ENCODE data around the gene POLDIP2.

Gene POLDIP2

DNA sequence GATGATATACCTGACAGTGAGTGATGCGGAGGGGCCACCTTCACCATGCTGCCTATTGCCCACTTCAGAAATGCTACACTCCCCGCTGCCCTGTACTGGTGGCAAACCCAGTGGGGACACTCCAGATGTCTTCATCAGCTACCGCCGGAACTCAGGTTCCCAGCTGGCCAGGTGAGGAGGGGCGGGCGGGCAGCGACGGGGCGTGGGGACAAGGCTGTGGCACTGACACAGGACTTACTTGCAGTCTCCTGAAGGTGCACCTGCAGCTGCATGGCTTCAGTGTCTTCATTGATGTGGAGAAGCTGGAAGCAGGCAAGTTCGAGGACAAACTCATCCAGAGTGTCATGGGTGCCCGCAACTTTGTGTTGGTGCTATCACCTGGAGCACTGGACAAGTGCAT, 30.8 kb upstream of the POLDIP2 start:
- DNase-seq: no peak

DNA sequence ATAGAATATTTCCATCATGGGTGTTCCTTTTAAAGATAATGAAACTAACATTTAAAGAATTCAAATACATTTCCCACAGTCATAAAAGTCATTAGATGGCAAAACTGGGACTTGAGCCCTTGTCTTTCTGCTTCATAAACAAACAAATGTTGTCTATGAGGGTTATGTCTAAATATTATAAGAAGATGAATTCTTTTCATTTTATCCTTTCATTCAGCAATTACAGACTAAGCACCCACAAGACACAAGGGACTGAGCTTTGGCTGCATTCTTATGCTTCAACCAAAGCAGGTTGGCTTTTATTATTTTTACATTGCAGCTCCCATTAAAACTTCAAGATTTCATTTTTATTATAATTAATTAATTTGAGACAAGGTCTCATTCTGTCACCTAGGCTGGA, 29.1 kb upstream of the POLDIP2 start:
- DNase-seq: no peak

DNA sequence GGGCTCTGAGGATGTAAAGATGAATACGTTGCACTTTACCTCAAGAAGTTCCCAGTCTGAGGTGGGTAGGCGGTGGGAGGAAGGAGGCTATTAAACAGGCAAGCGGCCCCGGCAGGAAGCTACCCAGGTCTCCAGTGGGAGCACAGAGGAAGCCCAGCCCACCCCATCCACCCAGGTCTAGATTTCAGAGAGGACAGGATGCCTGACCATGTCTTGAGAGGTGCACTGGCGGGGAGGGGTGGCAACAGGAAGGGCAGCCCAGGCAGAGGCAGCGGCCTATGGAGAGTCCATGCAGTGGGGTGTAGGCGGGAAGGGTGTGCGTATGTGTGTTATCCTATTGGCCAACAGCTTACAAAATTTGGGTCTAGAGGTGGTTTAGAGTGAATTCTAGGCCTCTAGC, 28.1 kb upstream of the POLDIP2 start:
- DNase-seq: no peak

DNA sequence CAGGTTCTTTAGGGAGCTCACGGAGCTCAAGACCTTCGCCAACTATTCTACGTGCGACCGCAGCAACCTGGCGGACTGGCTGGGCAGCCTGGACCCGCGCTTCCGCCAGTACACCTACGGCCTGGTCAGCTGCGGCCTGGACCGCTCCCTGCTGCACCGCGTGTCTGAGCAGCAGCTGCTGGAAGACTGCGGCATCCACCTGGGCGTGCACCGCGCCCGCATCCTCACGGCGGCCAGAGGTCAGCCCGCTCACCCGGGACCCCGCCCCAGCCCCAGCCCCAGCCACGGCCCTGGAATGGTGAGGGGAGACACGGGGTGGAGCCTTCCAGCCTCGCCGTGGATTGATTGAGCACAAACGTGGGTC, 27.7 kb upstream of the POLDIP2 start:
- DNase-seq: no peak

DNA sequence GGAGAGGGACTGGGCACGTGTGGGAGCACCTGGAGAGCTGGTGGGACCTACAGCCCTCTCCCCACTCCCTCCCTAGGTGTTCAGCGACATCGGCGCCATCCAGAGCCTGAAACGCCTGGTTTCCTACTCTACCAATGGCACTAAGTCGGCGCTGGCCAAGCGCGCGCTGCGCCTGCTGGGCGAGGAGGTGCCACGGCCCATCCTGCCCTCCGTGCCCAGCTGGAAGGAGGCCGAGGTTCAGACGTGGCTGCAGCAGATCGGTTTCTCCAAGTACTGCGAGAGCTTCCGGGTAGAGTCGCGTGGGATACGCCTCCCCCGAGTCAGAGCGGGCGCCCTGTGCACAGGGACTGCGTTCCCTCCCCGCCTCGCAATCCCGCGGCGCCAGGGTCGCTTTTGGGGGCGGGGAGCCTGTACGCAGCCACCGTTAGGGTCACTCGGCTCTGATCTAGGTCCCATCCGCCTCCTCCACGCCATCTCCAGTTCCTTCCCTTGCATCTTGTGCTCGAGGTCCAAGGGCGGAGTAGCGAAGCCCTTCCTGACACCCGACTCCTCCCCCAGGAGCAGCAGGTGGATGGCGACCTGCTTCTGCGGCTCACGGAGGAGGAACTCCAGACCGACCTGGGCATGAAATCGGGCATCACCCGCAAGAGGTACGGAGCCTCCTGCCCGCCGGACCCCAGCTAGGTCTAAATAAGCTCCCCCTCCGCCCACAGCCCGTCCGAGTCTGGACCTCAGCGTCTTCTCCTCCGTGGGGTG, 27.1 kb upstream of the POLDIP2 start:
- peak; percentile 42 to 56 for DNase-seq

DNA sequence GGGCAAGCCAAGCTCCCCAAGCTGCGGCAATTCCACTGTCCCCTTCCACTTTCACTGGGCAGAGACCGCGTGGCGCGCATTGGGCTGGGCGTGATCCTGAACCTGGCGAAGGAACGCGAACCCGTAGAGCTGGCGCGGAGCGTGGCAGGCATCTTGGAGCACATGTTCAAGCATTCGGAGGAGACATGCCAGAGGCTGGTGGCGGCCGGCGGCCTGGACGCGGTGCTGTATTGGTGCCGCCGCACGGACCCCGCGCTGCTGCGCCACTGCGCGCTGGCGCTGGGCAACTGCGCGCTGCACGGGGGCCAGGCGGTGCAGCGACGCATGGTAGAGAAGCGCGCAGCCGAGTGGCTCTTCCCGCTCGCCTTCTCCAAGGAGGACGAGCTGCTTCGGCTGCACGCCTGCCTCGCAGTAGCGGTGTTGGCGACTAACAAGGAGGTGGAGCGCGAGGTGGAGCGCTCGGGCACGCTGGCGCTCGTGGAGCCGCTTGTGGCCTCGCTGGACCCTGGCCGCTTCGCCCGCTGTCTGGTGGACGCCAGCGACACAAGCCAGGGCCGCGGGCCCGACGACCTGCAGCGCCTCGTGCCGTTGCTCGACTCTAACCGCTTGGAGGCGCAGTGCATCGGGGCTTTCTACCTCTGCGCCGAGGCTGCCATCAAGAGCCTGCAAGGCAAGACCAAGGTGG, 24.0 kb upstream of the POLDIP2 start:
- no peak for DNase-seq

DNA sequence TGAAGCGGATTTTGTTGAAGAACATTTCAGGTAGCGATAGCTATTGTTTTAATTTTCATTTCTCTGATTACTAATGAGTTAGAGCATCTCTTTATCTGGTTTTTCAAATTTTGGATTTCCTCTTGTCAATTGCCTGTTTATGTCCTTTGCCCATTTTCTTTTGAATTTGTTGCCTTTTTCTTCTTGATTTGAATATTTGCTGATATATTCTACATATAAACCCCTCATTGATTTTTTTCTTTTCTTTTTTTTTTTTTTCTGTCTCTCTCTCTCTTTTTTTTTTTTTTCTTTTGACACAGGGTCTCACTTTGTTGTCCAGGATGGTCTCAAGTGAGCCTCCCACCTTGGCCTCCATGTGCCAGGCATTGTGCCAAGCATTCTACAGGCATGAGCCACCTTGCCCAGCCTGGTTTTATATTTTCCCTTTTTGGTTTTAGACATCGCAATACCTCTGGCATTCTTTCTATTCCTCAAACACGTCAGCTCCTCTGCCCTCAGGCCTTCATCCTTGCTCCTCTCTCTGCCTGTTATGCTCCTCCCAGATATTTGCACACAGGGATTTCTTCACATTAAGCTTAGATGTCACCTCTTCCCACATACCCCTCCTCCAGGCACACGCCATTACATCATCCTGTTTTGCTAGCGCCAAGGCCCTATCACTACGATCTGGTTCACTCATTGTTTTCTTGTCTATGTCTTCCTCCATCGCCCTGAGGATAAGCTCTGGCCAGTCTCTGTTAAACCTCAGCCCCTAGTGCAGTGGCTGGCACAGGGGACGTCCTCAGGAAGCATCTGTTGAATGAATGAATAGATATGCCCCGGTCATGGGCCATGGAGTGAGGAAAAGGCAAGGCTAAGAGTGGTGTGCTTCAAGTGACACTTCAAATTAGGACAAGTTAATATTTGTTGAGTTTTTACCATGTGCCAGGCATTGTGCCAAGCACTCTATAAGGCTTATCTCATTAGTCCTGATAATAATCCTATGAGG, 22.8 kb upstream of the POLDIP2 start:
- DNase-seq: no peak

DNA sequence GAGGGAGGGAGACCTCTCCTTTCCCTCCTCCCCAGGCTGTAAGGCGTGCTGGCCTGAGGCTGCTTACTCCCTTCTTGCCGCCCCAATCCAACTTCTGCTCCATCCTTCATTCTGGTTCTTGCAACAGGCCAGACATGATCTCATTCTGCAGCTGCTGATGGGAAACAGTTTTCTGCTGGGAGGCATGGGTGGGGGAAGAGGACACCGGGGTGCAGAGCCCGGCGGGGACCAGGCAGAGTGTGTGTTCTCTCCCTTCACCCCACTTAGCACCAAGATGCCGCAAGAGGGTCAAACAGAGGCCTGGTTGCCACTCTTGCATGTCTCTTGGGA, 15.6 kb upstream of the POLDIP2 start:
- DNase-seq: no peak

DNA sequence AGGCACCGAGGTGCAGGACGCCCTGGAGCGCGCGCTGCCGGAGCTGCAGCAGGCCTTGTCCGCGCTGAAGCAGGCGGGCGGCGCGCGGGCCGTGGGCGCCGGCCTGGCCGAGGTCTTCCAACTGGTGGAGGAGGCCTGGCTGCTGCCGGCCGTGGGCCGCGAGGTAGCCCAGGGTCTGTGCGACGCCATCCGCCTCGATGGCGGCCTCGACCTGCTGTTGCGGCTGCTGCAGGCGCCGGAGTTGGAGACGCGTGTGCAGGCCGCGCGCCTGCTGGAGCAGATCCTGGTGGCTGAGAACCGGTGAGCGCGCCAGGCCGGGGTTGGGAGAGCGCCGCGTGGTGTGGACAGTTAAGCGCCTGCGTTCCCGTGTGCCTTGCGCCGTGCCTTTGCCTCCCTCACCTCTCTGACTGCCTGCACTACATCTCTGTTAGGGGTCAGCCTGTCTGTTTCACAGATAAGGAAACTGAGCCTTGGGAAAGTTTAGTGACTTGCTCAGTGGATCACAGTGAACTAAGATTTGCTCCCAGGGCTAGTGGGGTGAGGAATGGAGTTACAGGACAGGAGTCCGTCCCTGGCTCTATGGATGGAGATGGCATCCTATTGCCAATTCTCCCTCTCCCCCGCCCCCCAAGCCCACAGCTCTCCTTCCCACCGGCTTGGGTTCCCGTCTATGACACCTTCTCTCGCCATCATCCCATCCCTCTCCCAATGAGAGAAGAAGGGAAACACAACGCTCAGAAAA, 15.0 kb upstream of the POLDIP2 start:
- DNase-seq: no peak

DNA sequence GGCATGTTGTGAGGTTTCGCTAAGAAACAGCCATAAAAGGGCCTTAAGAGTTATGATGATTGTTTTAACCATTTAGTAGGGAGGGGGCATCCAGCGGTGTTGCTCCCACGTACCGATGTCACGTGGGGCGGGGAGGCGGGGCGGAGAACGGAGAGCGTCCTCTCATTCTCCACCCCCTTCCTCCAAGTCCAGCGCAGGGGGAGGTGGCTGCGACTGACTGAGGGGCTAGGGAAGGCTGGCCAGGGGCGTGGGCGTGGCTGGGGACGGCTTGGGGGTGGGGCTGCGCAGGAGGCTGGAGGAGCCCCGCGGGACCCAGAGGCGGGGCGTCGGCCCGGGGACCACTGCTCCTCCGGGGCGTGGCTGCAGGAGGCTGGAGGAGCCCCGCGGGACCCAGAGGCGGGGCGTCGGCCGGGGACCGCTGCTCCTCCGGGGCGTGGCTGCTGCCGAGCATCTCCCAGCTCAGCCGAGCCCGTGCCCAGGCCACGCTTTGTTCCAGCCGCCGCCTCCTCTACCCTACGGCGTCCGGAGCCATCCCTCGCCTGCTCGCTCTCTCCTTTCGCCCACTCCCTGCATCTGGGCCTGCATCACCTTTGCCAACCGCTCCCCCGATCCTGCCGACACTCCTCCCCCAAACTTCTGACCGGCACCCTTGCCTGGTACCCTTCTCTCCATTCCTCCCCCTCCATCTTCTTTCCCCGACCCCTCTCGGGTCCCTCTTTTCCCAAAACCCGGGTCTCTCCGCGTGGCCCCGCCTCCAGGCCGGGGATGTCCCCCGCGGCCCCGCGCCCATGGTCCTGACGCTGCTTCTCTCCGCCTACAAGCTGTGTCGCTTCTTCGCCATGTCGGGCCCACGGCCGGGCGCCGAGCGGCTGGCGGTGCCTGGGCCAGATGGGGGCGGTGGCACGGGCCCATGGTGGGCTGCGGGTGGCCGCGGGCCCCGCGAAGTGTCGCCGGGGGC, 14.2 kb upstream of the POLDIP2 start, which contains the start of gene SARM1:
SARM1 (plus strand) TSS at position 450 of the 958 bp plus-strand sequence; CDS start at position 789, 339 bp downstream.
- peak; percentile 89 to 91 for DNase-seq

DNA sequence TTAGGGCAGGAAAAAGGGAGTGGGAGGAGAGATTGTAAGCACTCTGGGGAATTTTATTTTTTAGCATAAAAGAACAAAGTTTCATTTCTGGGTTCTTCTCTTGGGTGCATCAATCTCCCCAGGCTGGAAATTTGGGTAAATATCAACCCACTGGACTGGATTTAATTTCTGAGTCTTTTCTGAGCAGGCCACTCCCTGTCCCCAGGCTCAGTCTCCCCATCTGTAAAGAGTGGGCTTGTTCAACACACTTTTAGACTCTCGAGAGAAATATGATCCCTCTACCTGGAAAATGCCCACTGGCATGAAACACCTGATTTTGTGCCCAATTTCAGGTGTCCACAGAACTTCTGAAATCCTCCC, 13.4 kb upstream of the POLDIP2 start:
- no peak for DNase-seq

DNA sequence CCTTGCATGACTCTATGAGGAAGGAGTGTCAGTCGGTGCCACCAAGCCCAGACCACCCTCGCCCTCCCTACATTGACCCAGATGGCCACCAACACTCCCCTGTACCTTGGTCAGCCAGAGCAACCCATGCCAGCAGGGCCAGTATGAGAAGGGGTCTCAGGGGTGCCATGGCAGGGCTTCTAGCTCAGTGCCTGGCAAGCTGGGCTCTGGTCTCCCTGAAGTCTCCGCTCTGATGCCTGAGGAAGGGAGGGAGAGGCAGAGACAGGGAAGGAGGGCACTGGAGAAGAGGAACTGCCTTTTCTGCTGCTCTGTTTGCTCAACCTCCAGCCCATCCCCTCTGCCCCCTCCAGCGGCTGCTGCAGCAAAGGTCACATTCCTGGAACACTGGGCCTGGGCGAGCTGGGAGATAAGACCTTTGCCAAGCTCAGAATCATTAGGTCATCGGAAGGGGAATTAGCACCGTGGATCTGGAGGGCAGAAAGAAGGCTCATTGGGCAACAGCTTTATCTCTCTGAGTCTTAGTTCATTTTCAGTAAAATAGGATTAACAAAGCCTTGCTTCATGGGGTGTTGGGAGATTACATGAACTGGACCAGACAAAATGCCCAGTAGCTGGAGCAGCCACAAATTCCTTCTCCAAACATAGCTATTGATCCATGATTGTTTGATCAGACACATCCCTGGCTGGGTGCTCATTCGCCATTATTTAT, 12.9 kb upstream of the POLDIP2 start, which contains the start of gene VTN:
VTN (minus strand) TSS at position 273 of the 709 bp plus-strand sequence; CDS start at position 169, 104 bp downstream.
- DNase-seq: no peak

DNA sequence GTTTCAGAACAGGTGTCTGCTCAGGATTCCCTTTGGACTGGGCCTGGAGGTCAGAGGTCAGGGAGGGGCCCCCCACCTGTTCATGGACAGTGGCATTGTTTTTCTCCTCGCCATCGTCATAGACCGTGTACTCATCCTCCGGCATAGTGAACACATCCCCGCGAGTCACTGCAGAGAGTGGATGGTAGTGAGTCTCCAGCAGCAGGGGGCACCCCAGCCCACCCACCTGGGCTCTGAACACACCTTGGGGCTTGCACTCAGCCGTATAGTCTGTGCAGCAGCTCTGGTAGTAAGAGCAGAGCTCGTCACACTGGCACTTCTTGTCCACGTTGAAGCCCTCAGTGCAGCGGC, 12.3 kb upstream of the POLDIP2 start:
- DNase-seq: no peak

DNA sequence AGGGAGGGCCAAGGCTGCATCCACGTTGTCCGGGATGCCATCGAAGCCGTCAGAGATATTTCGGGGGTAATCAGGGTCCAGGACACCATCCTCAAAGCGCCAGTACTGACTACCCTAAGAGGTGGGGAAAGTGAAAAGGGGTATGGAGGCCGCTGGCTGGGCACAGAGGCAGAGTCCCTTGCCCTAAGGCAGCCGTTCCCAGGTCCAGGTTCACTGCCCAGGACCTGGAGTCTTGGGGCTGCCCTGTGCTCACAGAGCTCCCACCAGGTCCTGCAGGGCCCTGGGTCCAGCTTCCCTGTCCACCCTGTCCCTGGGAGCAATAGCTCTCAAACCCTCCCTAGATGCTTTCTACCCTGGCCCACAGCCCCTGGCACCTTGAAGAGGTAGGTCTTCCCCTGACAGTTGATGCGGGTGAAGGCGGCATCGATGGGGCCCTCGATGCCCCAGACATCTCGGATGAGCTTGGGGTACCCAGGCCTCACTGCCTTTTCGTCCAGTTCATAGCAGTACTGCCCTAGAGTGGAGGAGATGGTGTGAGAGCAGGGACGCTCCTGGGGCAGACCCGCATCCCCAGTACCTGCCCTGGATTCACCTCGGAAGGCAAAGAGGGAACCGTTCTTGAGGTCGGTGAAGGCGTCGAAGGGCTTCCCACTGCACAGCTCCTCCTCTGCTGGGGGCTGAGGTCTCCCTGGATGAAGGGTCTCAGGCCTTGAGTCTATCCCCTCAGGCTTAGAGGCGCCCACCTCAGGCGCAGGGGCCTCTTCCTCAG, 11.8 kb upstream of the POLDIP2 start:
- no peak for DNase-seq

DNA sequence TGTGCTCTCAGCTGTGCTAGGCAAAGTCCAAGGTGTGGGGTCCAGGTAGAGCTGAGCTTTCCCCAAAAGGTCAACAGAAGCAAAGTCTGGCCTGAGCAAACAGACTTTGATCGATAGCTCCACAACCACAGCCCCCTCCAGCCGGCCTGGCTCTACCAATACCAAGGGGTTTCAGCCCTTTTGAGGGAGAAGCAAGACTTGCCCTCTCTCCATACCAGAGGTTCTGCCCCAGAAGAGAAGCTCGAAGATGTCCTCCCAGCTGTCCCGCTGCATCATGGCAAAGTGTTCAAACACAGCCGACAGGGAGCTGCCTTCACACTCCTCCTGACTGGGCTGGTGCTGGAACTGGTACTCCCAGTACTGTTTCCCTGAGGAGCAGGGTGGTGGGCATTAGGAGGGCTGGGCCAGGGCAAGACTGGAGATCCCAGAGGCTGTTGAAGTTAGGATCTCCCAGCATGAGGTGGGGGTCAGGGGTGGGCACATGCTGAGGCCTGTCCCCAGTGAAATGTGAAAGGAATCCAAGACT, 11.0 kb upstream of the POLDIP2 start:
- no peak for DNase-seq

DNA sequence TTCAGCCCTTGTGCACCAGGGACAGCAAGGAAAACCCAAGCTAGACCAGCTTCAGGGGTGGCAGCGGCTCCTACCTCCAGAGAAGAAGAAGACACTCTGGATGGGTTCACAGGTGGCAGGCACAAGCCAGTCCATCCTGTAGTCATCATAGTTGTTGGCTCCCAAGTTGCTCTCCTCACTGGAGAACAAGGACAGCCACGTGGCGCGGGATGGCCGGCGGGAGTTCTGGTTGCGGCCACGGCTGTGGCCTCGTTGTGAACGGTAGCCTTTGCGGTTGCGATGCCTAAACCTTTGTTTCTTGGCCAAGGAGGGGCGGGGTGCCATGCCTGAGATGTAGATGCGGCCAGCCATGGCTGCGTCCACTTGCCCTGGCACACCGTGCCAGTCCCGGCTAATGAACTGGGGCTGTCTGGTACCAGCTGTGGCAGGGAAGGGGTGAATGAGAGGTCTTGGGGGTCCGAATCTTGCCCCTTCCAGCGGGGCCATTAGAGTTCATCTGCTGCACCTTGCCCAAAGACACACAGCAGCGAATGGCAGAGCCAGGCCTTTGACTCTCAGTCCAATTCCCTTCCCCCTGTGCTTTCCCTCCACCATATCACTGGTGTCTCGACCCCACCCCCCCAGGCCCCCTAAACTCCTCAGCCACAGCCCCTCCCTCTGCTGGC, 10.4 kb upstream of the POLDIP2 start:
- no peak for DNase-seq

DNA sequence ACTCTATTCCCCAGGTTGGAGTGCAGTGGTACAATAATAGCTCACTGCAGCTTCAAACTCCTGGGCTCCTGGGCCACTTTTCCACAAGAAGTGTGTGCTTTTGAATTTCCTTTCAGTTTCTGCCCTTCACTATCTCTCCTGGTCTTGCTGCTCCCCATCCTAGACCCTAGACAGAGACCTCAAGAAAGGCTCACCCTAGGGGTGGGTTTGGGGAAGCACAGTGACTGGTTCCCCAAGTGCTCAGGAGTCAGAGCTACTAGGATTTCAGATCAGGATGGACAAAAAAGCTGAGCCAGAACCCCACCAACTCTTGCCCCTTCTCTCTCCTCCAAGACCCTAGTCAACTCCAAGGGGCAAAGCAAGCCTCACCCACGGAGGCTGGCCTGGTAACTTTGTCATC, 9.3 kb upstream of the POLDIP2 start:
- no peak for DNase-seq

DNA sequence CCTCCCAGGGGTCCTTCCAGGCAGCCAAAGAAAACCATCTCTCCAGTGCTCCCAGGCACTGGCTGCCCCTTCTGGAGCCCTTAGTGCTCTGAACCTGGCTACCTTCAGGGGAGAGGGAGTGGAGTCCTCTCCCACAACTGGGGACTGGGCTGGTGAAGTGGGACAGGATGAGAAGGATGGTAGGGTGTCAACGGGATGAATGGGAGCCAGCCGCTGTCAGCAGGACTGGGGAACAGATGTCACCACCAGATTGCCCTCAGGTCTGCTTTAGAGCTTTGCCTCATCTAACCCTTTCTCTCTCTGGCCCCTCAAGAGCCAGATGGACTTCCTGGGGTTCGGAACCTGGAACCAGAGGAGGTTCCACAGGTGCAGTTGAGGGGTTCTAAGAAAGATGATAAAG, 8.2 kb upstream of the POLDIP2 start:
- no peak for DNase-seq

DNA sequence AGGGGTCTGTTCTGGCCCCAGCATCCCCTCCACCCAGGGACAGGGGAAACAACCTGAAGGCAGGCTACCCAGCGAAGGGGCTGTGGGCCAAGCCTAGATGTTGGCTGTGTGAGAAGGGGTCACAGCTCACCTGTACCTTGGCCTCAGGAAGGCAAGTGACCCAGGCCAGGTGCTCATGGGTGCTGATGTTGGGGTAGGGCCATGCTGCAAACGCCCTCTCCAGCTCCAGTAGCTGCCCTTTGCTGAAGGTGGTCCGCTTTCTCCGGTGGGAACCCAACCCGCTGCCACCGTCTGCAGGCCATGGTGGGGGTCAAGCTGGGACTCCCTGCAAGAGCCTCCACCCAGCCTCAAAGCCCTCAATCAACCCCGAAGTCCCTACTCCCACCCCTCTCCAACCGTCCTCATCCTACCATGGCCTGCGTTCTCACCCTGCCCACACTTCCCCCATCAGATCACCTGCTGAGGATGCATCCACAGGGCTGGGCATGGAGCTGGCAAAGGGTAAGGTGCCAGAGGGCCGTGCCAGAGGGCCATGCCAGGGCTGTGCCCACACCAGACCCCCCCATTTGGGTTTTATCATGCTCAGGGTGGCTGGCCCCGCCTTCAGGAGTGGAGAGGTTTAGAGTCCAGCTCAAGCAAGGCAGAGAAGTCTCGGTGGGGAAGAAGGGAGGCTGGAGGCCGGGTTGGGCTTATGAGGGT, 7.5 kb upstream of the POLDIP2 start, which contains the start of gene SEBOX:
SEBOX (minus strand) TSS at position 535 of the 699 bp plus-strand sequence; CDS start at position 487, 48 bp downstream.
- no peak for DNase-seq
